ENCODE data around the gene ASB18. TPM values are rescaled to one million over a fixed set of nuclear protein-coding genes. Genes with fewer than 3 reads are reported as not detected.

The ASB18 gene
- total and polyA plus RNA-seq, 2 of the 13 experiments (the other 11 are each of a cell fraction or from before 2014, with no cell fraction given): not detected

DNA sequence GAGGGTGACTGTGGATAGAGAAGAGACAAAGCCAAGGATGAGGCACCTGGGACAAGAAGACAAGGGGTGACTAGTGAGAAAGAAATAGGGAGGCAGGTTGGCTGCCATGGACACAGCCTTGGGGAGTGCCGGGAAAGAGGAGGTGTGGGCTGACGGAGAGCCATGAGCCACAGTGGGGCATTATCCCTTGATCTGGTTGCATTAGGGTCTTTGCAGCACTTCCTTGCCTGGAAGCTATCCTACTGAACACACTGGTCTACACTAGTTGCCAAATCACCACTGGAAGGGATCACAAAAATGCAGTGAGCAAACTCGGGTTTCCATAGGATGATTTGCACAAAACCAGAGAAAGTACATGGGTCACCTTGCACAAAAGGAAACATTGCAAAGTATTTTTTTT, 27.7 kb upstream of the ASB18 start:
- no peak for FAIRE-seq
- intact Hi-C loops (cut with micrococcal nuclease; ENCODE audit: unreplicated experiment): no loop called here
- BruUV-seq (replicated peaks): no TSS peak

More for the DNA sequence above, 27.7 kb upstream of the ASB18 start:
- Histone ChIP-seq H3K27ac (ENCODE audit: extremely low read length, insufficient read depth, low read length) (no peak overlapping the region), H3K79me2 (ENCODE audit: insufficient read depth, low read length) (no peaks in the 10 kb centered on the region), H3K4me1 (ENCODE audit: insufficient read depth, low read length) (no peaks in the 10 kb centered on the region), H4K20me1 (ENCODE audit: insufficient read depth, low read length) (no peaks in the 10 kb centered on the region), H3K9ac (ENCODE audit: insufficient read depth, low read depth, low read length) (no peak overlapping the region), H3K4me2 (ENCODE audit: low read depth, low read length) (no peak overlapping the region), H3K36me3 (replicated peaks in 1 of 2; ENCODE audit: control insufficient read depth in 1 of 2, insufficient read depth in 2 of 2, low read length in 2 of 2) (no peaks in the 10 kb centered on the region), H3K4me3 (replicated peaks in 1 of 3; ENCODE audit: insufficient read depth in 1 of 3, low read depth in 2 of 3, low read length in 3 of 3) (no peak overlapping the region), H3K9me3 (ENCODE audit: low read length) (no peaks in the 10 kb centered on the region), H3K27me3 (ENCODE audit: control insufficient read depth in 1 of 2, insufficient read depth in 2 of 2, low read length in 2 of 2) (peaks cover 9 to 69% of the 10 kb centered on the region in 2 experiments; a peak in 4 of 5 replicates), H2AFZ (ENCODE audit: low read length) (no peak overlapping the region)
- no peak for ATAC-seq
- TF ChIP-seq HINFP (CRISPR knock-in tag; IDR thresholded peaks at IDR 0.05; ENCODE audit: low read depth): no peak
- TF ChIP-seq HBP1 (CRISPR knock-in tag; IDR thresholded peaks at IDR 0.05; ENCODE audit: low read depth): no peak
- in situ Hi-C loops (cut with HindIII; ENCODE audit: extremely low pct_ligation_motif_present, low pct_unique_long_range_greater_than_20kb): no loop called here
- WGBS (ENCODE audit: low lambda C conversion rate): 13% methylated on average over 3 of the region's 3 CpGs
- ChIA-PET POLR2A (no interaction called here), CTCF (ENCODE audit: low intra/inter-chr PET ratio, low total read pairs) (no interaction called here)
- no peak for DNase-seq (ENCODE audit: low spot score)
